ENCODE measurements around the gene EHBP1L1. TPM values are rescaled to one million over a fixed set of nuclear protein-coding genes. Genes with fewer than 3 reads are reported as not detected.

The EHBP1L1 gene
- polyA plus RNA-seq, 2 of the 4 experiments (the other 2 are of a cell fraction): 11.6 to 43.8 TPM

DNA sequence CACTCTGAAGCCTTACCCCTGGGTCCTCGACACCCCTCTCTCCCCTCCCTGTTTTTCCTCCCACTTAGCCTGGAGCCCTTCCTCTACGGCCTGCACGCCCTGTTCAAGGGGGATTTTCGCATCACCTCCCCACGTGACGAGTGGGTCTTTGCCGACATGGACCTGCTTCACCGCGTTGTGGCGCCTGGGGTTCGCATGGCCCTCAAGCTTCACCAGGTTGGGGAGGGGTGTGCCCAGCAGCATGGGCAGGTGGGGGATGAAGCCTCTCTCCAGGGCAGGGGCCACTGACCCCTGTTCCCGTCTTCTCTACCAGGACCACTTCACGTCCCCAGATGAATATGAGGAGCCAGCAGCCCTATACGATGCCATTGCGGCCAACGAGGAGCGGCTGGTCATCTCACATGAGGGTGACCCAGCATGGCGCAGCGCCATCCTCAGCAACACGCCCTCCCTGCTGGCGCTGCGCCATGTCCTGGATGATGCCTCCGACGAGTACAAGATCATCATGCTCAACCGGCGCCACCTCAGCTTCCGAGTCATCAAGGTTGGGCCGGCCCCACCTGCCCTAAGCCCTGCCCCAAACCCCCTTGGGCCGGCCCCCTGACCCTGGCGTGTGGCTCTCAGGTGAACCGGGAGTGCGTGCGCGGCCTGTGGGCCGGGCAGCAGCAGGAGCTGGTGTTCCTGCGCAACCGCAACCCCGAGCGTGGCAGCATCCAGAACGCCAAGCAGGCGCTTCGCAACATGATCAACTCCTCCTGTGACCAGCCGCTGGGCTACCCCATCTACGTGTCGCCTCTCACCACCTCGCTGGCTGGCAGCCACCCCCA lies 59.3 kb downstream of the EHBP1L1 start:
- Histone ChIP-seq H3K4me2 (no peak overlapping the region), H3K4me1 (peaks cover 16% of the 10 kb centered on the region), H3K4me3 (no peak overlapping the region), H3K9me3 (no peaks in the 10 kb centered on the region), H3K27ac (no peak overlapping the region)
- DNase-seq (ENCODE audit: low read depth in 1 of 2, low spot score in 1 of 2) (no peak), FAIRE-seq (no peak), ATAC-seq (no peak)
- CTCF ChIA-PET: interaction anchor here (8.2 kb wide), 1 partner anchor 10 kb away, joined by 54 read pairs; no protein-coding TSS in a partner anchor
- 93% methylated on average over 43 of the region's 46 CpGs for WGBS (ENCODE audit: missing lambda C conversion rate)
- POLR2A ChIA-PET: no interaction called here
- no peak for TF ChIP-seq CHD2 (IDR thresholded peaks at IDR 0.05; ENCODE audit: low read length, partially characterized antibody)
- no peak for TF ChIP-seq MAZ (IDR thresholded peaks at IDR 0.05; ENCODE audit: borderline replicate concordance, low read depth, low read length)
- TF ChIP-seq RNF2 (IDR thresholded peaks at IDR 0.05; ENCODE audit: borderline replicate concordance, low read depth): no peak
- no peak for TF ChIP-seq FOSL2 (IDR thresholded peaks at IDR 0.05)
- no peak for TF ChIP-seq FOSL2 (CRISPR knock-in tag; IDR thresholded peaks at IDR 0.05)
- no peak for TF ChIP-seq KDM1A (IDR thresholded peaks at IDR 0.05; ENCODE audit: low read depth)
- TF ChIP-seq ZFP36 (IDR thresholded peaks at IDR 0.05; ENCODE audit: borderline replicate concordance, partially characterized antibody): no peak
- TF ChIP-seq HDAC2 (IDR thresholded peaks at IDR 0.05): no peak

- Histone ChIP-seq H3K27ac (no peak overlapping the region), H3K4me3 (no peak overlapping the region), H3K4me1 (peaks cover 16% of the 10 kb centered on the region), H3K9me3 (no peaks in the 10 kb centered on the region), H3K4me2 (no peak overlapping the region)
- FAIRE-seq (no peak), ATAC-seq (no peak), DNase-seq (ENCODE audit: low read depth in 1 of 2, low spot score in 1 of 2) (no peak)
- 88% methylated on average over 16 of the region's 28 CpGs for WGBS (ENCODE audit: missing lambda C conversion rate)
- TF ChIP-seq TP53 (CRISPR knock-in tag; IDR thresholded peaks at IDR 0.05) (no peak), HOXB13 (CRISPR knock-in tag; IDR thresholded peaks at IDR 0.05; ENCODE audit: low read depth) (no peak)
- TF ChIP-seq, protein P1, sequence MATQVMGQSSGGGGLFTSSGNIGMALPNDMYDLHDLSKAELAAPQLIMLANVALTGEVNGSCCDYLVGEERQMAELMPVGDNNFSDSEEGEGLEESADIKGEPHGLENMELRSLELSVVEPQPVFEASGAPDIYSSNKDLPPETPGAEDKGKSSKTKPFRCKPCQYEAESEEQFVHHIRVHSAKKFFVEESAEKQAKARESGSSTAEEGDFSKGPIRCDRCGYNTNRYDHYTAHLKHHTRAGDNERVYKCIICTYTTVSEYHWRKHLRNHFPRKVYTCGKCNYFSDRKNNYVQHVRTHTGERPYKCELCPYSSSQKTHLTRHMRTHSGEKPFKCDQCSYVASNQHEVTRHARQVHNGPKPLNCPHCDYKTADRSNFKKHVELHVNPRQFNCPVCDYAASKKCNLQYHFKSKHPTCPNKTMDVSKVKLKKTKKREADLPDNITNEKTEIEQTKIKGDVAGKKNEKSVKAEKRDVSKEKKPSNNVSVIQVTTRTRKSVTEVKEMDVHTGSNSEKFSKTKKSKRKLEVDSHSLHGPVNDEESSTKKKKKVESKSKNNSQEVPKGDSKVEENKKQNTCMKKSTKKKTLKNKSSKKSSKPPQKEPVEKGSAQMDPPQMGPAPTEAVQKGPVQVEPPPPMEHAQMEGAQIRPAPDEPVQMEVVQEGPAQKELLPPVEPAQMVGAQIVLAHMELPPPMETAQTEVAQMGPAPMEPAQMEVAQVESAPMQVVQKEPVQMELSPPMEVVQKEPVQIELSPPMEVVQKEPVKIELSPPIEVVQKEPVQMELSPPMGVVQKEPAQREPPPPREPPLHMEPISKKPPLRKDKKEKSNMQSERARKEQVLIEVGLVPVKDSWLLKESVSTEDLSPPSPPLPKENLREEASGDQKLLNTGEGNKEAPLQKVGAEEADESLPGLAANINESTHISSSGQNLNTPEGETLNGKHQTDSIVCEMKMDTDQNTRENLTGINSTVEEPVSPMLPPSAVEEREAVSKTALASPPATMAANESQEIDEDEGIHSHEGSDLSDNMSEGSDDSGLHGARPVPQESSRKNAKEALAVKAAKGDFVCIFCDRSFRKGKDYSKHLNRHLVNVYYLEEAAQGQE (IDR thresholded peaks at IDR 0.05): no peak
- ChIA-PET POLR2A (interaction anchor here (0.6 kb wide), 1 partner anchor 13 kb away, joined by 3 read pairs; no protein-coding TSS in a partner anchor), CTCF (interaction anchor here (8.2 kb wide), 1 partner anchor 11 kb away, joined by 54 read pairs; no protein-coding TSS in a partner anchor)
These were observed 60.5 kb downstream of the EHBP1L1 start for GRCh38 chr11:65636108-65637031.

DNA sequence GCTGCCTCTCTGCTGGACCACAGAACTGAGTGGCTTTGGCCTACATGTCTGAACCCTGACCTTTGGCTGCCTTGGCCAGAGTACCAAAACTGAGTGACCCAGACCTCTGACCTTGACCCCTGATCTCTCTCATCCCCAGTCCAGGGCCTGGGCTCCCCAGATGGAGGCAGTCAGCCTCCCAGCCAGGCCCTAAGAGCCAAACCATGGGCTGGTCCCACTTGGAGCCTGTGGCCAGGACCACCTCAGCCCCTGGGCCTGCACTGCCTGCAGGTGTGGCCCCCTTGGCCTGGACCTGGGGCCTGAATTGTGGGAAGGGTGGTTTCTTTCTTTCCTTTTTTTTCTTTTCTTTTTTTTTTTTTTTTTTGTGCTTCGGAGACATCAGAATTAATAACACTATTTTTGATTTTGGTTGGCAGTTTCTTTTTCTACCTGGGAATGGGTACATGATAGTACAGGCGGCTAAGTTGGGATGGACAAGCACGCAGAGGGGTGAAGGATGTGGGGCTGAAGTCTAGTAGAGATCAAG lies 61.2 kb downstream of the EHBP1L1 start:
- ChIA-PET CTCF (interaction anchor here (0.8 to 8.2 kb wide), 4 partner anchors 10 to 248 kb away, joined by 3 to 54 read pairs (median 5); no protein-coding TSS in a partner anchor), POLR2A (interaction anchor here (0.6 to 2.3 kb wide), 5 partner anchors 11 to 208 kb away, joined by 3 to 12 read pairs (median 5); partner anchors contain the start of genes PCNX3 and RELA)
- ATAC-seq (no peak), DNase-seq (ENCODE audit: low read depth in 1 of 2, low spot score in 1 of 2) (no peak), FAIRE-seq (no peak)
- H3K27ac ChIP-seq: no peak overlapping the region; a peak in 1 of 6 replicates
- peak overlapping the region; percentile 99 for H3K4me2 ChIP-seq
- 90% methylated on average over 3 of the region's 3 CpGs for WGBS (ENCODE audit: missing lambda C conversion rate)
- H3K9me3 ChIP-seq: no peaks in the 10 kb centered on the region
- H3K4me1 ChIP-seq: peaks cover 16% of the 10 kb centered on the region
- TF ChIP-seq RARB (CRISPR knock-in tag; IDR thresholded peaks at IDR 0.05): no peak
- no peak for TF ChIP-seq RCOR1 (IDR thresholded peaks at IDR 0.05; ENCODE audit: low read depth, low read length)
- TF ChIP-seq SREBF2 (IDR thresholded peaks at IDR 0.05): no peak
- TF ChIP-seq, protein P2, sequence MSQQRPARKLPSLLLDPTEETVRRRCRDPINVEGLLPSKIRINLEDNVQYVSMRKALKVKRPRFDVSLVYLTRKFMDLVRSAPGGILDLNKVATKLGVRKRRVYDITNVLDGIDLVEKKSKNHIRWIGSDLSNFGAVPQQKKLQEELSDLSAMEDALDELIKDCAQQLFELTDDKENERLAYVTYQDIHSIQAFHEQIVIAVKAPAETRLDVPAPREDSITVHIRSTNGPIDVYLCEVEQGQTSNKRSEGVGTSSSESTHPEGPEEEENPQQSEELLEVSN (IDR thresholded peaks at IDR 0.05; ENCODE audit: borderline replicate concordance, low read depth): no peak
- no peak for TF ChIP-seq ZSCAN20 (CRISPR knock-in tag; IDR thresholded peaks at IDR 0.05)
- H3K4me3 ChIP-seq: no peak overlapping the region

Data from A549 (cell line).